ENCODE results near the gene TP53.
A peak's percentile ranks its signal among the peaks of the same experiment; 100 is the strongest.

Gene TP53

DNA sequence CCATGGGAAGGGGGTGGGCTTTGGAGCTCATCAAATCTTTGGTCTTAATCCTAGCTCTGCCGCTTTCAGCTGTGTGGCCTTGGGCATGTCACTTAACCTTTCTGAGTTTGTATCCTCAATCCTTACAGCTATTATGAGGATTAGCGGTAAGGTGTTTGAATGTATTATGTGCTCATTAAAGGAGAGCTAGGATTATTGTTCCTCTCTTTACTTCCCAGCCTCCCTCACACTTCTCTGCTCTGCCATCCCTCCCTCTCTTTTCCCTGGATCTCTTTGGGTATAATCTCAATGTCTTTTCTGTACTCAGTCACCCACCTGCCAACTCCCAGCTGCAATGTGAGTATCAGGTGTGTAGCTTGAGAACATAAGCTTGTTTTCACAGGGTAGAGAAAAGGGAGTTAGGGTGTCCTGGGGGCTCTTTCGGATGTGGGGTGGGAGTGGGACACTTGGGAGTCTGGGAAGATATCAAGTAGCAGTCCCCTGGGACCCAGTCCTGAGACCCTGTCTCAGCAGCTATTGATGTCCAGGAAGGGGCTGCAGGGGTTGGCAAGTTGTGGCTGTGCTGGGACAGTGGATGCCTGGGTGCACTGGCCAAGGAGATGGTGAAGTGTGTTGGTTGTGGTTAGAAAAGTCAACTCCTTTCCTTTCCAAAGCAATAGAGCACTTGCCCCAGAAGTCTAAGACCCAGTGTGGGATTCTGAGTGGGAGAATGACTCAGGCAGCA is 19.5 kb upstream of the TP53 start:
- no peak for DNase-seq

DNA sequence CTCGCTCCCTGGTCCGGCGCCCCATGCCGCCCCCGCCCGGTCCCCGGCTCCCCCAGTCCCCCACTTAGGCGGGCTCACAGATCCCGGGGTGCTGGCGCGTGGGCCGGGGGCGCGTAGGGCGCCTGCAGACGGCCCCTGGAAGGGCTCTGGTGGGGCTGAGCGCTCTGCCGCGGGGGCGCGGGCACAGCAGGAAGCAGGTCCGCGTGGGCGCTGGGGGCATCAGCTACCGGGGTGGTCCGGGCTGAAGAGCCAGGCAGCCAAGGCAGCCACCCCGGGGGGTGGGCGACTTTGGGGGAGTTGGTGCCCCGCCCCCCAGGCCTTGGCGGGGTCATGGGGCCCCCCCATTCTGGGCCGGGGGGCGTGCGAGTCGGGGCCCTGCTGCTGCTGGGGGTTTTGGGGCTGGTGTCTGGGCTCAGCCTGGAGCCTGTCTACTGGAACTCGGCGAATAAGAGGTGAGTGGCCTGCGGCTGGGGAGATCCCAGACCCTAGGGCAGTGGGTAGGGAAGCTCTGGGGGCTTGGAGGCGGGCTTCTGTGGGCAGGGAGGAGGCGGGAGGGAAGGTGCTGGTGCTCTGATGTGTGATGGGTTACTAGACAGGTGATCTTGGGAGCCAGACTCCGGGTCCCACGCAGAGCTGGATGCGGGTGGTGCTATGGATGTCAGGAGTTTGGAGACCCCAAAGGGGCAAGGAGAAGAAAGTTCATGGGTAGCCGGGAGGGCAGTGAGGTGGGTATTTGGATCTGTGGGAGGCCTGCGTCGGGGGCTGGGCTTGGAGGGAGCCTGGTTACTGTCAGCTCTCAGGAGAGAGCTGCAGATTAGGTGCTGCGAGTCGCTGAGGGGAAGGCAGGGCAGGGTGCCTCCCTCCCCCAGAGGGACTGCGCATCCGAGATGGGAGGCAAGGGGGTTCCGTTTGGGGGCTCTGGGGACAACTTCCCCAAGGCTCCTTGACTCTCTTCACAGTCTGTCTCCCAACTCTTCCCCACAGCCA is 18.3 kb upstream of the TP53 start:
- DNase-seq: no peak

DNA sequence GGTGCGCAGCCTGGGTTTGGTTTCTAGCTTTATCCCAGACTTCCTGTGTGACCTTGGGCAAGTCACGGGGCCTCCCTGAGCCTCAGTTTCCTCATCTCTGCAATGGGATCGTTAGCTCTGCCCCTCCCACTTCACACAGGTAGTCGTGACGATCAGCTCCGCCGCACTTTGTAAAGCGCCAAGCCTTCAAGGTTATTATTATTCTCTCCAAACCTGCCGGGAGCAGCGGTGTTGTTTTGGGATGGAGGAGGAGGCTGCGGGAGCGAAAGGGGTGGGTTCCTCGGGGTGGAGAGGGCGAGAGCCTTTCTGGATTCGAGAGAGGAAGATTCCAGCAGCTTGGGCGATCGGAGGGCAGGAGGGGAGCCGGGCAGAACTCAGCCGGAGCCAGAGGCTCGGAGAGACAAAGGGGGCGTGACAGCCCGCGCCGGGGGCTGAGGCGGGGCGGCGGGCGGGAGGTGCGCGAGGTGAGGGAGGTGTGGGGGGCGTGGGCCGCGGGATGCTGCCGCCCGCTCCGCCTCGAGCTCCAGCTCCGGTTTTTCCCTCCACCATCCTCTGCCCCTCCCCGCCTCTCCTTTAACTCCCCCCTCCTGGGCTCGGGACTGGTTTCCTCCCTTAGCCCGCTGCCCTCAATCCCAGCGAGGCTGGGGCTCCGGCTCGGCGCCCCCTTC is 17.4 kb upstream of the TP53 start, which contains the start of gene EFNB3:
Gene EFNB3, plus strand, starts transcription at position 602 of the 668 bp plus-strand sequence. CDS start 397 bp downstream, outside the sequence.
- DNase-seq: no peak

DNA sequence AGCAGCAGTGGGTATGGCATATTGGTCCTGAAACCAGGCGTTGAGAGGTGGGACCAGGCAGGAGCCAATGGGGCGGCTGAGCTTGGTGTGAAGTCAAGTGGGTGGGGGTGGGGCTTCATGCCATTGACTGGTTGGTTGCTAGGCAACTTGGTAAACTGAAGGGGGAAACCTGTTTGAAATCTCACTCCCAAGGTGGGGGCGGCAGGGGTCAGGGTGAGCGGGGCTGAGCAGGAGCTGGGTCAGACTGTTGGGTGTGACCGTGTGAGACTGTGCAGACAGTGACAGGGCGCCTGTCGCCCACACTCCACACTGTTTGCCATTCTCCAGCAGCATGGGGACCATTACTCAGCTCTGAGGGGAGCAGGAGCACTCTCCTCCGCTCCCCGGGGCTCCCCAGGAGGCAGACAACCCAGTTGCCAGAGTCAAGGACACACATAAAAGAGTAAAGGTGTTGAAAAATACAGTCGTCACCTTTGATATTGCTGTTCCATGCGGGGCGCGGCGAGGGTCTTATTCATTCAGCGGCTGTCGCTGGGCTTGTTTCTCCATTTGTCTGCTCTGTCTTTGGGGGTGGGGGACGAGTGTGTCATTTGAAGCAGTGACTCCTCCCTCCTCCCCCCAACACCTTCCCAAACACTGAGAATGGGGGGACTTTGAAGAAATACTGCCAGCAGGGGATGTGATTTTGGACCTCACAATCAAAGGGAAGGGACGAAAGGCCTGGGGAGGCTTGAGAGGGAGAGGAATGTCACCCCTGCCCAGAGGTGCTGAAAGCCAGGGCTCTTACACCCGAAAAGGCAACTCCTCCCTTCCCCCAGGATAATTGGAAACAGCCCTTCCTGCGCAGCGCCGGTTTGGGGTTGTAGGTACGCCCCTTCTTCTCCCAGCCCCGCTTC is 16.5 kb upstream of the TP53 start:
- DNase-seq: no peak

DNA sequence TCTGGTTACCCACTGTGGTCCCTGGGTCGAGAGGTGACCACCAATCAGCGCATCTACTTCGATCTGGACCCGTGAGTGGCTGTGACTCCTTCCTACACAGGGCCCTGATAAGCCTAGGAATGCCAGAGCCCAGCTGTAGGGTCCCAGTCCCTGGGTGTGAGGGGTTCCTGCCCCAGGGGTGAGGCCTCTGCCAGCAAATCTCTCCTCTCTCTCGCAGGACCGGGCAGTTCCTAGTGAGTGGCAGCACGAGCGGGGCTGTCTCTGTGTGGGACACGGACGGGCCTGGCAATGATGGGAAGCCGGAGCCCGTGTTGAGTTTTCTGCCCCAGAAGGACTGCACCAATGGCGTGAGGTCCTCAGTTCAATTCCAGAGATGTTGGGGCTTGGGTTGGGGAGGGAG is 15.5 kb upstream of the TP53 start:
- no peak for DNase-seq

DNA sequence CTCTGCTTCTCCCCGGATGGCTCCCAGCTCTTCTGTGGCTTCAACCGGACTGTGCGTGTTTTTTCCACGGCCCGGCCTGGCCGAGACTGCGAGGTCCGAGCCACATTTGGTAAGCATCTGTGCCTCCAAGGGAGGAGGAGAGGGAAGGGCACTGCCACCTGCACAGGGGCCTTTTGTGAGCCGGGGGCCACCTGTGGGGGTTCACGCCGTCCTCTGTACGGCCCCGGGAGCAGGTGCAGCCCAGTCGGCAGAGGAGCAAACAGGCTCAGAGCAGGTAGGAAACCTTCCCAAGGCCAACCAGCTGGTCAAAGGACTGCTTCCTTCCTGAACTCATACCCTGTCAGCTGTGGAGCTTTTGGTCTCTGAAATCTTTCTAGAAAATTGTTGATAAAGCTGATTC is 14.4 kb upstream of the TP53 start:
- no peak for DNase-seq

DNA sequence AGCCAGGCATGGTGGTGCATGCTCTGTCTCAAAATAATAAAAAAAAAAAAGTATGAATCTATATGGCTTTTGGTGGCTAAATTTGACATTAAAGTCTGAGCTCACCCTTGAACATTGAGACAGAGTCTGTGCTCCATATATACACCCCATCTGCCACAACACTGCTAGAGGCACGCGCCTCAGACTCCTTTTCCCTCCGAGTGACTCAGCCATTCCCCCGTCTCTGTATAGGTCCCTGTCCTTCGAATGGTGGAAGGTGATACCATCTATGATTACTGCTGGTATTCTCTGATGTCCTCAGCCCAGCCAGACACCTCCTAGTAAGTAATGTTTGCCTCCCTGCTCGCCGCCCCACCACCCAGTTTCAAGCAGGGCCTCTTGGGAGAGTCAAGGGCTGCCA is 13.2 kb upstream of the TP53 start:
- DNase-seq: no peak

DNA sequence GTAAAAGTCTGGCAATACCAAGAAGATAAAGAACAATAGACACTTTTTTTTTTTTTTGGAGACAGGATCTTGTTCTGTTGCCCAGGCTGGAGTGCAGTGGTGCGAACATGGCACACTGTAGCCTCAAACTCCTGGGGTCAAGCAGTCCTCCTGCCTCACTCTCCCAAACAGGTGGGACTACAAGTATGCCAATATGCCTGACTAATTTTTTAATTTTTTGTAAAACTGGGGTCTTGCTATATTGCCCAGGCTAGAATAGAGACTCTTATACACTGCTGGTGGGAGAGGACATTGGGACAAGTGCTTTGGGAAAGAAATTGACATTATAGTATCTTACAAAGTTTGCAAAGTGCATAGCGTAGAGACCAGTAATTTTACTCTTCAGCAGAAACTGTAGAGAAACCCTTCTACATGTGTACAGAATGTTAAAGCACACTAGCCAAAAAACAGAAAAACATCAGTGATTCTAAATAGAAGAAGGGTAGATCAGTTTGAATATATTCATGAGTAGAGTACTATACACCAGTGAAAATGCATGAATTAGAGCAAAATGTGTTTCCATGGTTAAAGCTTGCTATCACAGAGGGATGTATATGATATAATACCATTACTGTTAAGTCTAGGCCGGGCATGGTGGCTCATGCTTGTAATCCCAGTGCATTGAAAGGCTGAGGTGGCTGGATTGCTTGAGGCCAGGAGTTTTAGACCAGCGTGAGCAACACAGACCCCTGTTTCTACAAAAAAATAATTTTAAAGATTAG is 10.7 kb upstream of the TP53 start:
- DNase-seq: no peak

DNA sequence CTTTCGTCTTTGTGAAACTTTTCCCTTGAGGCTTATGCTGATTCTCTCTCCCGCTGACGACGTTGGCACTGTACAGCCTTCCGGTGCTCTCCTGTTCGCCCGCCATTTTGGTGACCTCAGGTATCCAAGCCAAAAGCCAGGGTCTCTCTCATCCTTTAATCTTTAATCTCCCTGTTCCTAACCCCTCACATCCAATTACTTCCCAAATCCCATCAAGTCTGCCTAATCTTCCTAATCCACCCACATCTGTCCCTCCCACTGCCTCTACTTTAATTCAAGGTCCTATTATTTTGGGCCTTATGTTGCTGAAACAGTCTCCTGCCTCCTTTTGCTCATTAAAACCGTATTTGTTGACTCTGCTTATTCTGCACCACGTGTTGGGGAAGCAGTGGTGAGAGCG is 8.3 kb upstream of the TP53 start:
- DNase-seq: no peak

DNA sequence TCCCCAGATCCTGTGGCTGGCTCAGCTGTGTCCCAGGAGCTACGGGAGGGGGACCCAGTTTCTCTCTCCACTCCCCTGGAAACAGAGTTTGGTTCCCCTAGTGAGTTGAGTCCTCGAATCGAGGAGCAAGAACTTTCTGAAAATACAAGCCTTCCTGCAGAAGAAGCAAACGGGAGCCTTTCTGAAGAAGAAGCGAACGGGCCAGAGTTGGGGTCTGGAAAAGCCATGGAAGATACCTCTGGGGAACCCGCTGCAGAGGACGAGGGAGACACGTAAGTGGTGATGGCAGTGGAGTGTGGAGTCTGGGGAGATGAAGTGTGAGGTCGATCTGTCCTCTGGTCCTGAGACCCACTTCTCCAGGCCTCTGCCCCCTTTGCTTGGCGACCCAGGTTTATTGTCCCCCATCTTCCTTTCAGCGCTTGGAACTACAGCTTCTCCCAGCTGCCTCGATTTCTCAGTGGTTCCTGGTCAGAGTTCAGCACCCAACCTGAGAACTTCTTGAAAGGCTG is 1.6 kb upstream of the TP53 start:
- DNase-seq: no peak

DNA sequence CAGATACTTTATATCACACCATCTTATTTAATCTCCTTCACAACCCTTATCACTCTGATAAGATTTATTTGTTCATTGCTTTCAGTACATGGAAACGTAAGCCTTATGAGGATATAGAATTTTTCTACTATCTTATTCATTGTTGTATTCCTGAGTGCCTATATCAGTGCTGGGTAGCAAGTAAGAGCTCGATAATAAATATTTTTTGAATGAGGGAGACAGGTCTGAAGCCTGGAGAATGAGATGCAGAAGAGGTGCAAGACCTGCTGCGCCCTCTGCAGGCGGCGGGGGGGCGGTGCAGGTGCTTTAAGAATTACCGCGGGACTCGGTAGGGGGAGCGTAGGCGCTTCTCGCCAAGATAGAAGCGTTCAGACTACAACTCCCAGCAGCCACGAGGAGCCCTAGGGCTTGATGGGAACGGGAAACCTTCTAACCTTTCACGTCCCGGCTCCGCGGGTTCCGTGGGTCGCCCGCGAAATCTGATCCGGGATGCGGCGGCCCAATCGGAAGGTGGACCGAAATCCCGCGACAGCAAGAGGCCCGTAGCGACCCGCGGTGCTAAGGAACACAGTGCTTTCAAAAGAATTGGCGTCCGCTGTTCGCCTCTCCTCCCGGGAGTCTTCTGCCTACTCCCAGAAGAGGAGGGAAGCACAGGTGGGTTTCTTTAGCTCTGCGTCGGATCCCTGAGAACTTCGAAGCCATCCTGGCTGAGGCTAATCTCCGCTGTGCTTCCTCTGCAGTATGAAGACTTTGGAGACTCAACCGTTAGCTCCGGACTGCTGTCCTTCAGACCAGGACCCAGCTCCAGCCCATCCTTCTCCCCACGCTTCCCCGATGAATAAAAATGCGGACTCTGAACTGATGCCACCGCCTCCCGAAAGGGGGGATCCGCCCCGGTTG is 868 bp upstream of the TP53 start, which contains the start of gene WRAP53:
Gene WRAP53, plus strand, starts transcription at position 570 of the 900 bp plus-strand sequence. Its CDS starts 172 bp downstream, at position 742.
- DNase-seq: peak; percentile 98 to 99

DNA sequence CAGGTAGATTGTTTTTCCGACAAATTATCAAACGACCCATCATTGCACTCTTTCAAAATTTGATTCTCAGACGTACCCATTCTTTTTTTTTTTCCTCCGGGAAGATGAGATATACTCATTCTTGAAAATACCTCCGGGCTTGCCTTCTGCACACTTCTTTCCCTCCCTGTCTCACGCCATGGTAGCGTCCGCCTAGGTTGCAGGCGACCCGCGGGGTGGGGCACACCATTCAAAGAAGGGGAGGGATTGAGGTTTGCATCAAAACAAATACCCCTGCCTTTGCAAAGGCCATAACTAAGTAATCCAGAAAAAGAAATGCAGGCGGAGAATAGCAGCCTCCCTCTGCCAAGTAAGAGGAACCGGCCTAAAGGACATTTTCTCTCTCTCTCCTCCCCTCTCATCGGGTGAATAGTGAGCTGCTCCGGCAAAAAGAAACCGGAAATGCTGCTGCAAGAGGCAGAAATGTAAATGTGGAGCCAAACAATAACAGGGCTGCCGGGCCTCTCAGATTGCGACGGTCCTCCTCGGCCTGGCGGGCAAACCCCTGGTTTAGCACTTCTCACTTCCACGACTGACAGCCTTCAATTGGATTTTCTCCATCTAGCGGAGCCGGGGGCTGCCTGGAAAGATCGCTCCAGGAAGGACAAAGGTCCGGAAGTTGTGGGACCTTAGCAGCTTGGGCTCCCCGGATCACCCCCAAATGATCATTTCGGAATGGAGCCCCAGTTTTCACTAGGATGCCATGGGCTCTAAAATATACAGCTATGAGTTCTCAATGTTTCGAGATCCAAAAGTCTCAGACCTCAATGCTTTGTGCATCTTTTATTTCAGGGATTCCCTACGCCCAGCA is 843 bp downstream of the TP53 start:
- peak; percentile 70 to 76 for DNase-seq

DNA sequence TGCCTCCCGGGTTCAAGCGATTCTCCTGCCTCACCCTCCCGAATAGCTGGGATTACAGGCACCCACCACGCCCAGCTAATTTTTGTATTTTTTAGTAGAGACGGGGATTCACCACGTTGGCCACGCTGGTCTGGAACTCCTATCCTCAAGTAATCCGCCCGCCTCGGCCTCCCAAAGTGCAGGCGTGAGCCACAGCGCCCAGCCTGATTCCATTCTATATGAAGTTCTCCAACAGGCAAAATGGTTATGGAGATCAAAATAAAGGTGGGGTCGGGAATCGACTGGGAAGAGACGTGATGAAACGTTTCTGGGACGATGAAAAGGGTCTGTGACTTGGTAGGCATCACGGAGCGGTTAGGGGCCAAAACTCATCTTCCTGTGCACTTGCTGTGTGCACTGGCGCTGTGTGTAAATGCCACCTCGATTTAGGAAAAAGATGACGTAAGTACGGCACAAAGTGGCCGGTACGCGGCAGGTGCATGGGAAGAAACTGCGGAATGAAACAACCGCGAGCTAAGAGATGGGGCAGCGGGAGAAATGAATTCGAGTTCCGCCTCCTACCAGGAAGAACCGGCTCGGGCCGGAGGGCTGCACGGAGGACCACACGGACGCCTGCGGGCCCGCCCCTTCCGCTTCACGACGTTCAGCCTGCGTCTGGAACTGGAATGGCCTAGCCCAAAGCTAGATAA is 1.6 kb downstream of the TP53 start:
- peak; percentile 89 to 95 for DNase-seq

DNA sequence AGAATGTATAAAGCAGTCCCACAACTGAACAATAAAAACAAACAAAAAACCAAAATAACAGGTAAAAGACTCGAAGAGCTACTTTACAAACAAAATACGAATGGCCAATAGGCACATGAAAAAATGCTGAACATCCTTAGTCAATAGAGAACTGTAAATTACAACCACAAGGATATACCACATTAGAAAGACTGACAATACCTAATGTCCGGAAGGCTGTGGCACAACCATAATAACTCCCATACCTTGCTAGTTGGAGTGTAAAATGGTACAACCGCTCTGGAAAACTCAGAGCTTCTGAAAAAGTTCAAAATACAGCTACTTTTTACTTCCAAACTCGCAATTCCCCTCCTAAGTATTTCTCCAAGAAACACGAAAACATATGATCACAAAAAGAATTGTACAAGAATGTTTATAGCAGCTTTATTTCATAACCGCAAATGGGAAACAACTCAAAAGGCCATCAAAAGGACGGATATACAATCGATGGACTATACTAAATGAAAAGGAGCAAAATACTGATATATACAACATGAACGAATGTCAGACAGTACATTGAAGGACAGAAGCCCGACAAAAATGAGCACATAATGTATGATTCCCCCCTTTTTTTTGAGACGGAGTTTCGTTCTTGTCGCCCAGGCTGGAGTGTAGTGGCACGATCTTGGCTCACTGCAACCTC is 2.3 kb downstream of the TP53 start:
- no peak for DNase-seq

DNA sequence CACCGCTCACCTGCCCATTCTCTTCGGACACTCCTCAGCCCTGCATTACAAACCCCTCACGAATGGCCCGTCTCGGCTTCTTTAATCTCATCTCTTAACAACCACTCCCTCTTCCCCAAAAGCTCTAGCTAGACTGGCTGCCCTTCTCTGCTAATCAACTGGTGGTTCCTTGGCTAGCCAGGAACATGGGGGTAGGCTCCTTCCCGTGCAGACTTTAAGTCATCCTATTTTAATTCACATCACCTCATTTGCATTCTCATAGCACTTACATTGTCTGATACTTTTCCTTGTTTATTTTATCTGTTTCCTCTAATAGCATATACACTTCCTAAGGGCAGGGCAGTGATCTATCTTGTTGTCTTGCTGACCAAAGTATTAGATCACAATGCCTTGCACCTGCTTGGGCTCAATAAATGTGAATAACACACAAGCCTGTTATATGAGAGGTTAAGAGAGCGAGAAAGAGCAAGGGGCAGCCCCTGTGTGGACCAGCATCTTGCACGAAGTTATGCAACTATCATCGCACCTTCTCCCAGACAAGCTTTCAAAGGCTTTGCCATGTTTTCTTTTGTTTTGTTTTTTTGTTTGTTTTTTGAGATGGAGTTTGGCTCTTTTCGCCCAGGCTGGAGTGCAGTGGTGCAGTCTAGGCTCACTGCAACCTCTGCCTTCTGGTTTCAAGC is 9.8 kb downstream of the TP53 start:
- no peak for DNase-seq

DNA sequence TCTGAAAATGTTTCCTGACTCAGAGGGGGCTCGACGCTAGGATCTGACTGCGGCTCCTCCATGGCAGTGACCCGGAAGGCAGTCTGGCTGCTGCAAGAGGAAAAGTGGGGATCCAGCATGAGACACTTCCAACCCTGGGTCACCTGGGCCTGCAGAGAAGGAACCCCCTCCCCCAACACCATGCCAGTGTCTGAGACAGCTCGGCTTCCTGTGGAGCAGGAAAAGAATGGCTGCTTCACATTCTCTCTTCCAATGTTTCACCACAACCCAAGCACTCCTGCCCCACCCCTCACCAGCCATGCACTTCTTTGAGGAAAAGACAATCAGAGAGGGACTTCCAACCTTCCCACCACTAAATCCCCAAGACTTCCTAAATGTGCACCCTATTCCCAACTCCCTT is 10.8 kb downstream of the TP53 start:
- no peak for DNase-seq

DNA sequence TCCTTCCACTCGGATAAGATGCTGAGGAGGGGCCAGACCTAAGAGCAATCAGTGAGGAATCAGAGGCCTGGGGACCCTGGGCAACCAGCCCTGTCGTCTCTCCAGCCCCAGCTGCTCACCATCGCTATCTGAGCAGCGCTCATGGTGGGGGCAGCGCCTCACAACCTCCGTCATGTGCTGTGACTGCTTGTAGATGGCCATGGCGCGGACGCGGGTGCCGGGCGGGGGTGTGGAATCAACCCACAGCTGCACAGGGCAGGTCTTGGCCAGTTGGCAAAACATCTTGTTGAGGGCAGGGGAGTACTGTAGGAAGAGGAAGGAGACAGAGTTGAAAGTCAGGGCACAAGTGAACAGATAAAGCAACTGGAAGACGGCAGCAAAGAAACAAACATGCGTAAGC is 12.4 kb downstream of the TP53 start:
- DNase-seq: no peak

Measured in inflammatory macrophage treated with lipopolysaccharide for 1 hour (primary cell).